LNCAP (cell line): ENCODE data around the gene TOP2A.

ENCODE experiments used
- TF ChIP-seq, protein P1 (sequence below): fragments of 450-650 bp; IDR thresholded peaks from 2 replicates; pipeline ENCODE4 v1.5.1; 2017; ENCODE audit warnings: mild to moderate bottlenecking

The TOP2A gene

DNA sequence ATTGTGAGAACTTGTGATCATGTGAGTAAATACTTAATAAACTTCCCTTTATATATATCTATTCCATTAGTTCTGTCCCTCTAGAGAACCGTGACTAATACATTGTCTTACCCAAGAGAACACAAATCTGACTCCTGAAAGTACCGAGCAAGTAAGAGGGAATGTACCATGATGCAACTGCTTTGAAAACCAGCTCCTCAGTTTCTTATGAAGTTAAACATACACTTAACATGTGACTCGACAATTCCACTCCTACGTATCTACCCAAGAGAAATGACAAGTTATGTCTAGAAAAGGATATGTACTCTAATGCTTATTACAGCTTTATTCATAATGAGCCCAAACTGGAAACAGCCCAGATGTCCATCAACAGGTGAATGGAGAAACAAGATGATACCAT, 44.4 kb downstream of the TOP2A start:
- TF ChIP-seq, protein P1, sequence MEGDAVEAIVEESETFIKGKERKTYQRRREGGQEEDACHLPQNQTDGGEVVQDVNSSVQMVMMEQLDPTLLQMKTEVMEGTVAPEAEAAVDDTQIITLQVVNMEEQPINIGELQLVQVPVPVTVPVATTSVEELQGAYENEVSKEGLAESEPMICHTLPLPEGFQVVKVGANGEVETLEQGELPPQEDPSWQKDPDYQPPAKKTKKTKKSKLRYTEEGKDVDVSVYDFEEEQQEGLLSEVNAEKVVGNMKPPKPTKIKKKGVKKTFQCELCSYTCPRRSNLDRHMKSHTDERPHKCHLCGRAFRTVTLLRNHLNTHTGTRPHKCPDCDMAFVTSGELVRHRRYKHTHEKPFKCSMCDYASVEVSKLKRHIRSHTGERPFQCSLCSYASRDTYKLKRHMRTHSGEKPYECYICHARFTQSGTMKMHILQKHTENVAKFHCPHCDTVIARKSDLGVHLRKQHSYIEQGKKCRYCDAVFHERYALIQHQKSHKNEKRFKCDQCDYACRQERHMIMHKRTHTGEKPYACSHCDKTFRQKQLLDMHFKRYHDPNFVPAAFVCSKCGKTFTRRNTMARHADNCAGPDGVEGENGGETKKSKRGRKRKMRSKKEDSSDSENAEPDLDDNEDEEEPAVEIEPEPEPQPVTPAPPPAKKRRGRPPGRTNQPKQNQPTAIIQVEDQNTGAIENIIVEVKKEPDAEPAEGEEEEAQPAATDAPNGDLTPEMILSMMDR: no peak

DNA sequence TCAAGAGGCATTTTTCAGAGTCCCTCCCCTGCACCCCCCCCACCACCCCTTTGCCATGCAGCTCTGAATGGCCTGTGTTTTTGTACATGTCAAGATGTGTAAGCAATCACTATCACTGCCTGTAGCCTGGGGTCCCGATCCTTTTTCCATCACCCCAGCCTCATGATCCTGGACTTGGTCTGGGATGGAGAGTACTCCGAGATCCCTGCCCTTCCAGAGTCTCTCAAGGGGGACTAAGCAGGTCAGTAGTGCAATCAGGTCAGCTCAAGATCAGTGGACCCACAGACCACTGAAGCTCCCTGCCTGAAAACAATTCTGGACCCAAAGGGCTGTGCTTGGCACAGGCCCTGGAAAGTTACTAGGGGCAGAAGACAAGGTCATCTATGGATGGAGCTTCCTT, 45.7 kb downstream of the TOP2A start:
- TF ChIP-seq, protein P1: no peak

DNA sequence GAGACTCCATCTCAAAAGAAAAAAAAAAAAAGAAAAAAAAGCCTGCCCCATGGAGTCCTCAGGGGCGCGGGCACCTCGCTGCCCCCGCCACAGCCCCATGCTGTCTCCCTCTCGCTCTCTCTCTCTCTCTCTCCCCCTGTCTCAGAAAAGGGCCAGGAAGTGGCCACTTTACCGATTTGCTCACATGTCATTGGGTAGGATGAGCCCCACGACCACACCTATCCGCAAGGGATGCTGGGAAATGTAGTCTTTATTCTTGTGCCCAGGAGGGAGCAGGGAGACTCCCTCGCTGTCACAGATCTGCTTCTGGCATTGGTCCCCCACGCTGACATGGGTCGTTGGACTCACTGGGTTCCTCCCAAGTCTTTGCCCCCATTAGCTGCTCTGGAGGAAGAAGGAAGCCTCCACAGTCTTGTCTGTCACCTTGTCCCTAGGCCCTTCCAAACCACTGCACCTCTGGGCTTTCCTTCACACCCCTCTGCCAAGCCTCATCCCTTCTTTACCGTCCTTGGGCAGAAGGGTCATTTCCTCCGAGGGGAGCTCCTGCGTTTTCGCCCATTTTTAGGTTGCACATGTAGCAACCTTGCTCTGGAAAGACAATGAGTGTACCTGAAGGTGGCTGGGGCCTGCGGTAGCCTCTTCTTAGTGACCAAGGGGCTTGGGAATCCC, 46.3 kb downstream of the TOP2A start:
- TF ChIP-seq, protein P1: no peak

DNA sequence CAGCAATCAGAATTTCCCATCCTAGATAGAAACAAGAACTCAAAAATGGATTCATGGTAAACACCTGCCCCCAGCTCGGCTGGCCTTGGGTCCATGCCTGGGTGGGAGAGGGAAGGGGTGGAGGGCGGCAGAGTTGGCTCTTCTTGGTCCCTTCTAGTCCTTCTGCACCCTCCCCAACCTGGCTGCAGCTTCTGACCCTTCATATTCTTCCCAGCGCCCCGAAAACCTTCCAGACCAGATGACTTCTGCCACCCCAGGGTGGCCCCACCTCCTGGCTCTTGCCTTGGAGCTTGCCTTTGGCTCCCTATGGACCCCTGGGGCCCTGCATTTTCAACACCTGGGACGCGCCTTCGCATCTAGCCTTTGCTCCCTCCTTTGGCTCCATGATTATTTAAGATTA, 47.8 kb downstream of the TOP2A start:
- TF ChIP-seq, protein P1: no peak

DNA sequence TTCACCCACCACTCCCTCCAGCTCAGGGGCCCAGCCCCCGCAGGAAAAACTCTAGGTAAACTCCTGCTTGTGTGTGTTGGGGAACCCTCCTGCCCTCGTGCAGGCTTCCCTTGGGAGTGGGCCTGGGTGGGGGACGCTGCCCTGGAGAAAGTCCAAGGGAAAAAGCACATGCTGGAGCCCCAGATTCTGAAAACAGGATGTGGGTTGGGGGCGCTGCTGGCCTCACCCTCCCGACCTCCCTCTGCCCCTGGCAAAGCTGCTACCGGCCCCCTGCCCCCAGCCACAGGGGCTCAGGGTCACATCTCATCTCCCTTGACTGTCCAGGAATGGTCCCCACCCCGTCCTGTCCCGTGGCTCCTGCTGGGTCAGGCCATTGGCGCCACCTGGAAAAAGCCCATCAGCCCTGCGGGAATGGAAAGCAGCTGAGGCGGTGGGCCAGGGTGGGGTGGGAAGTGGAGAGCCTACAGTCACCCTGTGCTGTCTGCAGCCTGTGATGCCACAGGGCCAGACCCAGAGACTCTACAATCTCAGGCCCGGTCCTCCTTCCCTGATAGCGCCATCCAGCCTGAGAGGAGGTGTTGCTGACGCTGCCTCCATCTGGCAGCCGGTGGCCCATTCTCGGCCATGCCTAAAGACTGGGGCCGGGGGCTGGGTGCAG, 50.7 kb downstream of the TOP2A start:
- TF ChIP-seq, protein P1: no peak

DNA sequence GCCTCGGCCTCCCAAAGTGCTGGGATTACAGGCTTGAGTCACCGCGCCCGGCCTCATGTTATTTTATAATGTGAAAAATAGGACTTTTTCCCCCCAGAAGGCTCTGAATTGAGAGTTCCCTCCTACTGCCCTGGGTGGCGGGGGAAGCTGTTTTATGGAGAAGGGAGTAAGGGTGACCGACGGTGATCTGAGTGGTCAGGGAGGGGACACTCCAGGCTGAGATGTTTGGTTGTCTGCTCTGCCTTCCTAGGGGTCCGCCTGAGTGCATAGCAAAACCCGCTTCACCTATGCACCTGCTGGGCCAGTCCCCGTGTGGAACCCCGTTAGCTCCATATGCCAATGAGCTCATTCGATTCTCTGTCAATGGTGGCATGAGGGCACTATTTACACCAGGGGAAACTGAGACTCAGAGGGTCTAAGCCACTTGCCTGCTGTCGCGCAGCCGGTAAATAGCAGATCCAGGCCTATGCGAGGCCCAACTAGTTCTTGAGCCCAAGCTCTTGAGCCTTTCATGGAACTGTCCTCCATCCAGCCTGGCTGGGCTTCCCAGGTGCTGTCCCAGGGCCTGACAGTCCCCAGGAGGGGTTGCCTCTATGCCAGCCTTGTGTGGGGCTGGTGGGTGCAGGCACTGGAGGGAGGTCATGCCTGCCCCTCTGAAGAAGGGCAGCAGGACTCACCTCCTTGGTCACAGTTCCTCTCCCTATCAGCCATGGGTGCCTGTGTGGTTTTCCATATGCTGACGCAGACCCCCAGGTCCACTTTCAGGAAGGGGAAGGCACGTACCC, 51.4 kb downstream of the TOP2A start:
- TF ChIP-seq, protein P1: no peak

DNA sequence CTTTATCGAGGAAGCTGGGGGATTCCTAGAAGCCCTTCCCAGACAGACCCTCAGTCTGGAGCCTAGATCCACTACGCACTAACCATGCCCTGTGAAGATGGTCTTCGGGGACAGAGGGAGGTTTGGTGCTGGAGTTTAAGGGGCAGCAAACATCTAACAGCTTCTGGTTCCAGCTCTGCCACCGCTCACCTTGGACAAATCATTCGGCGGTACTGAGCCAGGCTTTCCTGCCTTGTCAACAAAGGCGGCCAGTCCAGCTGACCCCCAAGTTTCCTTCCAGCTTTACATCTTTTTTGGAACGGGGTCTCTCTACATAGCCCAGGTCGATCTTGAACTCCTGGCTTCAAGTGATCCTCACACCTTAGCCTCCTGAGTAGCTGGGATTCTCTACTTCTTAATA, 52.8 kb downstream of the TOP2A start:
- TF ChIP-seq, protein P1: no peak
